Measurements from ENCODE around the gene NPFFR1.

DNA sequence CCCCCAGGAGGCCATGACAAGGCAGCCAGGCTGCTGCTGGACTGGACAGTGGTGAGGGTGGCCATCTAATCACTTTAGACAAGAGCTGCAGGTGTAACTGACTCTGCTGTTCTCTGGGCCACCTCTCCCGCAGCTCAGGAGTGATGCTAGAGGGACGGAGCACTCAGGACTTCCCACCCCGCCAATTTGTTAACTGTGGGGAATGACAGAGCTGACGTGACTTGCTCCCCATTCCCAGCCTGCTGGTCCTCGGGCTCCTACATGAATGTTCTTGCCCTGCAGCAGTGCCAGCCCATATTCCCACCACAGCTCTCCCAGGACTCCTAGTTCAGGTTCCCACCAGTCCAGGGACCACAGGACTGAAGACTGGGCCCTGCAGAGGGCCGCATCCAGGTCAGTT, 16.7 kb upstream of the NPFFR1 start:
- TF ChIP-seq TAF1 (IDR thresholded peaks at IDR 0.05; ENCODE audit: low read depth, low read length) (no peak), POLR2A (IDR thresholded peaks at IDR 0.05; ENCODE audit: low read depth, low read length) (no peak), PAX5 (IDR thresholded peaks at IDR 0.05; ENCODE audit: insufficient read depth, low read length, severe bottlenecking) (no peak), POLR2AphosphoS5 (IDR thresholded peaks at IDR 0.05; ENCODE audit: low read depth, low read length) (no peak), SPI1 (IDR thresholded peaks at IDR 0.05; ENCODE audit: low read depth, low read length) (no peak)

Data from GM12891 (cell line).